ACHN (cell line): Measurements from ENCODE around the gene FAM20C.

Experiments used
- DNase-seq: peaks from one replicate; pipeline ENCODE4 v3.0.0-alpha.2; 2015
- in situ Hi-C: cut with HindIII; loops from 2 replicates; pipeline ENCODE4 v1.10.0; 2017; ENCODE audit warnings: low sequenced_read_pairs, low pct_ligation_motif_present, low pct_unique_long_range_greater_than_20kb

The FAM20C gene

GRCh38 chr7:191981-192649 is at the start of gene FAM20C:
FAM20C (plus strand) TSS chr7:192571; CDS start chr7:193200, 629 bp downstream.
- in situ Hi-C loops = no loop called here
- DNase-seq = peak; percentile 91

DNA sequence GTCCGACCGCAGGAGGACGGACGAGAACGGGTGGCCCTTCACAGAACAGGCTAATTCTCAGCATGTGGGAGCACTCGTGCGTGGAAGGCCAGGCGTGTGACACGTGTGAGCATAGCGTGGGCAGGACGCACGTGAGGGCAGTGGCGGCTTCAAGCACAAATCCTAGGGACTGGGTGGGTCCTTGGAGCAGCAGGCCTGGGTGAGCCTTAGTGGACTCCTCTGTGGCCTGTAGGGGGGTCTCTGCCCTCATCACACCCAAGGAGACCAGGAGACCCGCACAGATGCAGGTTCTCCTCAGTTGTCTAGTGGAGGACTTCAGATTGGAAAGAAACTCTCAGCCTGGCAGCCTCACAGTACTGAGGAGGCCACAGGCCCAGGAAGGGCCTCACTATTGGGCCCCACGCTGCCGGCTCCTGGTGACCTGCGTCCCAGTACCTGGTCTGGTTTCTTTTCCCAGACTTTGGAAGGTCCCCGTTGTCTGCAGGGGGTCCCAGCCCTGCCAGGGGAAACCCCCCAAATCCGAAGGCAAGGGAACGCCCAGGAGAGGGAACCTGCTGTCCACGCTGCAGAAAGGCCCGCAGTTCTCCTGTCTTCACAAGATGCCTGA is 49.1 kb upstream of the FAM20C start:
- in situ Hi-C loops = no loop called here
- DNase-seq = no peak

DNA sequence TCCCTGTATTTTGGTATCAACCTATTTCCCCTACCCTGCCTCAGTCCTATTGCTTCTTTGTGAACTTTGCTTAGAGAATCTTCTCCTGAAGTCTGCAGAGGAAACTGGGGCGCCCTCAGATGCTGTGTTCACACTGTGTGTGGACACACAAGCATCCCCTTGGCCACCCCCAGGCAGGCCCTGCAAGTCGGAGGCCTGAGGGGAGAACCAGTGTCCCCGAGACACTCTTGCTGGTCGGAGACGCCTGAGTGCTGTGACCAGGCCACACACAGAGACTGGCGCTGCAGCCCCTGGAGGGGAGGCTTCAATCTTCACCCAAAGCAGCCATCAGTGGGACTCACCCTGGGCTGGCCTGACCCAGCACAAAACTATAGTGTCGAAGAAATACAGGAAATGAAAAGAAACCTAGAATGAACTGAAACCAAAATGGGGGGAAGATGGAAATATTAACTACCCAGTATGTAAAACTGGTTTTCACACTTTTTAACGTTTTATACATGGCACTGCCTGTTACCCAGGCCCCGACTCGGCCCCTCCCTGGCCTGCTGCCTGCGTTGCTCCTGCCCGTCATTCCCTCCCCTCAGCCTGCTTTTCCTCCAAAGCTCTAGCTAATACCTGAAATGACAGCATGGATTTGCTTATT is 48.4 kb upstream of the FAM20C start:
- in situ Hi-C loops = no loop called here
- no peak for DNase-seq

- in situ Hi-C loops = no loop called here
- no peak for DNase-seq
Measured at GRCh38 chr7:144454-144826, 47.9 kb upstream of the FAM20C start.

DNA sequence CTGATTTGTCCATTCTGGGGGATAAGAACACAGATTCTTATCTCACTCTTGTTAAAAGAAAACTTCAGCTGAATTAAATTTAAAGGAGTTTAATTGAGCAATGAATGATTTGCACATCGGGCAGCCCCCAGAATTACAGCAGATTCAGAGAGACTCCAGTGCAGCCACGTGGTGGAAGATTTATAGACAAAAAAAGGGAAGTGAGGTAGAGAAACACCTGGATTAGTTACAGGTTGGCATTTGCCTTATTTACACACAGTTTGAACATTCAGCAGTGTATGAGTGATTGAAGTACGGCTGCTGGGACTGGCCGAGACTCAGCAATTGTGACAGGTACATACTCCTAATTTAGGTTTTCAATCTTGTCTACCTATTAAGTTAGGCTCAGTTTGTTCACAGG is 46.5 kb upstream of the FAM20C start:
- no peak for DNase-seq
- in situ Hi-C loops = no loop called here

GRCh38 chr7:148543-148931 is 43.8 kb upstream of the FAM20C start:
- peak; percentile 21 for DNase-seq
- in situ Hi-C loops = no loop called here

DNA sequence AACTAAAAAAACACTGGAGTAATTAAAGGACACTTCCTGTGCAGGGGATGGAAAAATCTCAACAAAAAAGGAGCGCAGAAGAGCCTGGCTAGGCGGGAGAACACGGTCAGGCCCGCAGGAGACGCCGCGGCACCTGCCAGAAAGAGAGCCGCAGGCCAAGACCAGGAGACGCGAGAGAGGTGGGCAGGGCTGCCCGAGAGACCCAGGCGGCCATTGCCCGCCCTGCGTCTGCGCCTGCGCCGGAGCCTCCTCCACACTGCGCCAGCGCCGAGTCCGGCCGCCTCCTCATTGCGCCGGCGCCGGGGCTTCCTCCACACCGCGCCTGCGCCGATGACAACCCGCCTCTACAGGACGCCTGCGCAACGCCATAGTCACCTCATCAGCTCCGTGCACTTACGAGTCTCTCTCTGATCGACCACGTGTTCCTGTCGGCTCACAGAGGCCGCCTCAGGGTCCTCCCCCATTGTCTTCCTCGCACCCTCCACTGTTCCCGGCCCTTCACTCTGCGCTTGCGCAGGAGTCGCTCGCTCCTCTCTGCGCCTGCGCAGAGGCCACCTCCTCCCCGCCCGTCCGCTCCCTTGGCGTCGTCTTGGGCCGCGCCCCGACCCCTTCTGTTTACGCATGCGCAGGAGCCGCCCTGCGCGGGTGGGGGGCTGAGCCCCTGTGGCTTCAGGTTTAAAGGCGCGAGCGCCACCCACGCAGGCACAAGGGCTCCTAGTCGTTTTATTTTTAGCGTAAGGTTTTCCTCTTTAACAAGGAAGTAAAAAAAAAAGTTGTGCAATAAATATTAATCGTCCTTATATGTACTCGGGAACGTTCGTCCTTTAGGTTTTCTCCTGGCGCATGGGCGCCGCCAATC is 43.2 kb upstream of the FAM20C start:
- in situ Hi-C loops = no loop called here
- peak; percentile 99 for DNase-seq

DNA sequence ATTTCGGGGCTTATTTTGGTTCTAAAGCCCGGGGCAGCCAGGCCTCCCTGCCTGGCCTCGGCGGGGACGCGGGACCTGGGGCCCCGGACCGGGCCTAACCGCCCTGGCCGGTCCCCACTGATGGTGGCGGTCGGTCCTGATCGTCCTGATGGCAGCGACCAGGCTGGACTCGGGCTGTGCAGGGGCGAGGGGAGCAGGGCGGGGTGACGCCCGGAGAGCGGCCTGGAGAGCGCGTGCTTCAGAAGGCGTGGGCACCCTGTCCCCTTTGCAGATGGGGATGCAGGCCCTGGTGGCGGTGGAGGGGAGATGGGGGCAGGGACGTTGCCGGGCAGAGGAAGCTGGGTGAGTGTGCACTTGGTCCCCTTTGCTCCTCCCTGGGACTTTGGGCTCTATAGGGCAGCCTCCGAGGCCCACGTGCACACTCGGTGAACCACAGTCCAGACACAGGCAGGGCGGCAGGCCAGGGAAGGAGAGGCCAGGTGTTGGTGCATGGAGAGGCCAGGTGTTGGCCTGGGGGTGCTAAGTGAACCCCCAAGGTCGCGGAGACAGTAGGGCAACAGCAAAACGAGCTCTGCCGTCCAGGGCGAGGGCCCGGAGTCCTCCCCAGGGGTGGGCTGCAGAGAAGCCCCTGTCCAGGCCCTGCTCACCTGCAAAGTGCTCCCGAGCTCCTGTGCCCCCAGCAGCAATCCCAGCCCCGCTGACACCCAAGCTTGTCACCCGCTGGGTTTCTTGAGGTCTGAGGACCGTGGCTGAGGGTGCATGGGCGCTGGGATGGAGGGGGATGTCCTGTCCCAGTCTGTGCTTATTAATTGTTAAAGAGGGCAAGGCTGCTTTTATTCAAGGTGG is 42.4 kb upstream of the FAM20C start:
- in situ Hi-C loops = no loop called here
- no peak for DNase-seq

- DNase-seq = no peak
- in situ Hi-C loops = no loop called here
Measured at GRCh38 chr7:150811-151221, 41.6 kb upstream of the FAM20C start.

DNA sequence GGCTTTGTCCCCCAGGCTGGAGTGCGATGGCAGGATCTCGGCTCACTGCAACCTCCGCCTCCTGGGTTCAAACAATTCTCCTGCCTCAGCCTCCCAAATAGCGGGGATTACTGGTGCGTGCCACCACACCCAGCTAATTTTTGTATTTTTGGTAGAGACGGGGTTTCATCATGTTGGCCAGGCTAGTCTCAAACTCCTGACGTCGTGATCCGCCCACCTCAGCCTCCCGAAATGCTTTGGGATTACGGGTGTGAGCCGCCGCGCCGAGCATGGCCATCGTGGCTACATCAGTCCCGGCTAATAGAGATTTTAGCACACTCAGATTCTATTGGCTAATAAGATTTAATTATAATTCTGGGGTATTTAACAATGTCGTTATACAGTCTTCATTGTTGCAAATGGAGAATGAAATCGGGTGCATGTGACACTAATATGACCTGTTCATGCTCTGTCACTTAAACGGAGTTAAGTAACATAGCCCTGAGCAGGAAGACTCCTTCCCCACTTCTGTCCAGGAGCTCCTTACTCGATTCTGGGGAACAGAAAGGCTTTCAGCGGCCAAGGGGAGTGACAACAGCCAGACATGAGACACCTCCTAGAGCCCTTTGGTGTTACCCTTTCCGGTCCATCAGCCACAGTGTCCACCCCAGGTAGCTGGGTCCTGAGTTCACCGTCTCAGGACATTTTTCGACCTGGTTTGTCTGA is 40.9 kb upstream of the FAM20C start:
- no peak for DNase-seq
- in situ Hi-C loops = no loop called here

GRCh38 chr7:152702-153391 is 39.5 kb upstream of the FAM20C start:
- DNase-seq = no peak
- in situ Hi-C loops = no loop called here

GRCh38 chr7:153604-154003 is 38.8 kb upstream of the FAM20C start:
- in situ Hi-C loops = no loop called here
- DNase-seq = no peak

GRCh38 chr7:154096-154799 is 38.1 kb upstream of the FAM20C start:
- in situ Hi-C loops = no loop called here
- DNase-seq = no peak

GRCh38 chr7:155469-155900 is 36.9 kb upstream of the FAM20C start:
- DNase-seq = peak; percentile 13
- in situ Hi-C loops = no loop called here

DNA sequence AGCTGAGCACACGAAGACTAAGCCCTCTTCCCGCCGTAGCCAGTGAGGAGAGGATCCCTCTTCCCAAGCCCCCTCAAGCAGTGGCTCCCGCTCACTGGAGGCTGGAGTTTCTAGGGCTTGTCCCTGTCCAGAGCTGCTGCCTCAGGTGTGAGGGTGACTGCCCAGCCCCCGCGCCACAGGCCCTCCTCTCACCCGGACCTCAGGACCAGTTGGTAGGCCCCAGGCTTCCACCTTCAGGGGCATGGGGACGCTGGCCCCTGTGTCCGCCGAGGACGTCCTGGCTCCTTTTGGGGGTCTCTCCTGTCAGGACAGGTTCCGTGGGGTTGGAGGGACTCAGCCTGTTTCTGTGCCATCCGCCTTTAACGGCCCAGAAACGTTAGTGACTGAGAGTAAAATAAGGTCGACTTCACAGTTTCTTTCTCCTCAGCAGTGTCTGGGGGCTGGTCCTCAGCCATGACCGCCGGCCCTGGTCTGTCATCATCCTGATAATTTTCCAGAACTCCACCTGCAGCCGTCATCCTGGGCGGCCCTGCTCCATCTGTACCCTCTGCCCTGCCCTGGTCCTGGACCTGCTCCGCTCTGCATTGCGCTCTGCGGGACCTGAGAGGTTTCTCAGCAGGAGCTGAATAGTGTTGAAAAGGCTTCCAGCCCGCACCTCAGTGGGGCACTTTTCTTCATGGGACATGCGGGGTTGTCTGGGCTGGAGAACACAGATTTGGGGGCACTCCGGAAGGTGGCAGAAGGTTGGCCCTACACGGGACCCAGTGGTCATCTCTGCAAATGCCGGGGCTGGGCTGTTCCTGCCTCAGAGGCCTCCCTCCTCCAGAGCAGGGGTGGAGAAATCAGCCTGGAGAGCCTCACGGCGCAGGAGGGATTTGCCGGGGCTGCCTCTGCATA is 36.0 kb upstream of the FAM20C start:
- no peak for DNase-seq
- in situ Hi-C loops = no loop called here

GRCh38 chr7:157008-157310 is 35.4 kb upstream of the FAM20C start:
- DNase-seq = no peak
- in situ Hi-C loops = no loop called here
